Keratinocyte (primary cell): ENCODE results near the gene LEFTY2. TPM values are rescaled to one million over a fixed set of nuclear protein-coding genes. Genes with fewer than 3 reads are reported as not detected.

Experiments used
- DNase-seq: peaks from one replicate; pipeline ENCODE4 v3.0.0-alpha.2; 2011; ENCODE audit warnings: low read depth, missing footprints, low spot score
- FAIRE-seq: peaks from 2 replicates; lab custom pipeline; 2011; peaks lifted over from hg19 to GRCh38; lab: Jason Lieb, UNC
- H2AFZ ChIP-seq: 2 replicates; pipeline ENCODE4 v1.6.0; 2012; ENCODE audit warnings: low read length, control low read depth, inconsistent platforms; ENCODE audit not compliant: control insufficient read depth
- H3K27ac ChIP-seq: 2 replicates; pipeline ENCODE4 v1.5.1; 2011; ENCODE audit warnings: low read length; ENCODE audit not compliant: control insufficient read depth, insufficient read depth
- H3K27me3 ChIP-seq: 3 replicates; pipeline ENCODE4 v1.6.0; 2011; ENCODE audit warnings: low read length; ENCODE audit not compliant: control insufficient read depth, insufficient read depth; ENCODE audit errors: extremely low read depth
- H3K36me3 ChIP-seq, 2 experiments: 2 replicates in 1 of 2; 3 replicates in 1 of 2; pipeline ENCODE4 v1.5.1; 2011; ENCODE audit warnings: low read length in 2 of 2, mild to moderate bottlenecking in 1 of 2; ENCODE audit not compliant: control insufficient read depth in 2 of 2, insufficient read depth in 2 of 2; ENCODE audit errors: extremely low read depth in 1 of 2
- H3K4me1 ChIP-seq: 3 replicates; pipeline ENCODE4 v1.5.1; 2011; ENCODE audit warnings: low read length; ENCODE audit not compliant: control insufficient read depth, insufficient read depth; ENCODE audit errors: extremely low read depth
- H3K4me2 ChIP-seq: 3 replicates; pipeline ENCODE4 v1.6.0; 2011; ENCODE audit warnings: low read depth, low read length; ENCODE audit not compliant: control insufficient read depth, insufficient read depth; ENCODE audit errors: extremely low read depth
- H3K4me3 ChIP-seq, 3 experiments: fragments of 200-600 bp in 1 of 3; sonication (generic) in 1 of 3; 2 replicates in 2 of 3; 3 replicates in 1 of 3; pipeline ENCODE4 v1.5.1; 2011 to 2016; ENCODE audit warnings: low read length in 3 of 3, mild to moderate bottlenecking in 3 of 3, control low read depth in 2 of 3, inconsistent platforms in 1 of 3, low read depth in 1 of 3, mixed read lengths in 1 of 3, mixed run types in 1 of 3, moderate library complexity in 1 of 3; ENCODE audit not compliant: control insufficient read depth in 2 of 3, insufficient read depth in 2 of 3; ENCODE audit errors: extremely low read depth in 1 of 3
- H3K79me2 ChIP-seq: 2 replicates; pipeline ENCODE4 v1.6.0; 2012; ENCODE audit warnings: low read length; ENCODE audit not compliant: control insufficient read depth, insufficient read depth
- H3K9ac ChIP-seq: 3 replicates; pipeline ENCODE4 v1.6.0; 2011; ENCODE audit warnings: low read length; ENCODE audit not compliant: control insufficient read depth, insufficient read depth; ENCODE audit errors: extremely low read depth
- H3K9me1 ChIP-seq: 3 replicates; pipeline ENCODE4 v1.6.0; 2011; ENCODE audit warnings: low read length; ENCODE audit not compliant: control insufficient read depth, insufficient read depth; ENCODE audit errors: extremely low read depth
- H3K9me3 ChIP-seq: 2 replicates; pipeline ENCODE4 v1.5.1; 2012; ENCODE audit warnings: low read depth, low read length; ENCODE audit not compliant: control insufficient read depth
- H4K20me1 ChIP-seq: 3 replicates; pipeline ENCODE4 v1.6.0; 2011; ENCODE audit warnings: low read length; ENCODE audit not compliant: control insufficient read depth, insufficient read depth; ENCODE audit errors: extremely low read depth
- CTCF ChIP-seq, 3 experiments: IDR thresholded peaks in 1 of 3; conservative IDR thresholded peaks in 1 of 3; optimal IDR thresholded peaks in 1 of 3; 2 replicates in 2 of 3; 3 replicates in 1 of 3; pipeline versions ENCODE3 to v1.5.1; 2011; ENCODE audit warnings: low read length in 3 of 3, mild to moderate bottlenecking in 3 of 3, moderate library complexity in 2 of 3, control low read depth in 1 of 3, inconsistent platforms in 1 of 3; ENCODE audit not compliant: insufficient read depth in 2 of 3; ENCODE audit errors: extremely low read depth in 1 of 3
- EZH2 ChIP-seq: IDR thresholded peaks from one replicate; pipeline ENCODE4 v1.6.1; 2012; ENCODE audit warnings: inconsistent platforms, mild to moderate bottlenecking, low read length, moderate library complexity
- dilution Hi-C: fragments of 300-500 bp; cut with MboI; formaldehyde crosslinking; loops from one replicate; pipeline ENCODE4 v1.7.0; 2020; ENCODE audit warnings: low sequenced_read_pairs; ENCODE audit not compliant: extremely low pct_ligation_motif_present
- polyA plus RNA-seq, 5 experiments: library from polyadenylated mRNA; depleted of rRNA in 3 of 5; stranded (reverse) in 3 of 5; stranded (forward) in 1 of 5; unstranded in 1 of 5; fragments of >200 nt; gene quantifications; 1 replicate in 1 of 5; 2 replicates in 3 of 5; 3 replicates in 1 of 5; pipeline versions ENCODE4 v1.2.1 to v1.2.3, GENCODE V29; 2011 to 2012; ENCODE audit warnings: missing spikeins in 2 of 5, low read depth in 1 of 5, low replicate concordance in 1 of 5

LEFTY2 gene
- polyA plus RNA-seq, 1 donor (not counting 4 experiments of a cell fraction or from before 2014, with no cell fraction given): not detected

DNA sequence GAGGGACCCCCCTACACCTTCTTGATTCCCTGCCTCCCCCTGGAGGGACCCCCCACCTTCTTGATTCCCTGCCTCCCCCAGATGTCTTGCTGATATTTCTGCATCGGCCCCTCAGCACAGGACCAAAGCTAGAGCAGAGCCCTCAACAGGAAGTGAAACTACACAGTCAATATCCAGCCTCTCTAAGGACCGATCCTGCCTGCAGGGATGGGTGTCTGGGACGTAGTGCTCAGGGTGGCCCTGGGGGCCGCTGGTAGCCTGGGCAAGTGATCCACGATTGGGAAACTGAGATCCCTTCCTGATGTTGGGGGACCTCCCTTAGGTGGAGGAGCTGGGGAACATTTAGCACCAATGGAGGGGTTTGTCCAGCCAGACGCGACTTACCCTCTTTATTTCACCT is 3.9 kb upstream of the LEFTY2 start:
- H4K20me1 ChIP-seq: no peaks in the 10 kb centered on the region
- H3K27me3 ChIP-seq: peaks cover 16% of the 10 kb centered on the region
- H3K79me2 ChIP-seq: no peaks in the 10 kb centered on the region
- no peak for FAIRE-seq
- H3K9me1 ChIP-seq: no peaks in the 10 kb centered on the region
- DNase-seq: no peak
- dilution Hi-C loops: no loop called here
- H3K9ac ChIP-seq: no peak overlapping the region
- peaks cover 6% of the 10 kb centered on the region for H3K4me1 ChIP-seq
- no peak overlapping the region for H3K4me3 ChIP-seq
- no peak overlapping the region for H3K27ac ChIP-seq
- no peaks in the 10 kb centered on the region for H3K36me3 ChIP-seq
- H3K4me2 ChIP-seq: no peak overlapping the region
- TF ChIP-seq EZH2 (no peak), CTCF (optimal IDR thresholded peaks at IDR 0.05 in 1 of 3, IDR thresholded peaks at IDR 0.05 in 1 of 3, conservative IDR thresholded peaks at IDR 0.05 in 1 of 3; ENCODE audit: extremely low read depth in 1 of 3, insufficient read depth in 2 of 3, low read length in 3 of 3) (no peak)
- H2AFZ ChIP-seq: no peak overlapping the region
- no peaks in the 10 kb centered on the region for H3K9me3 ChIP-seq

DNA sequence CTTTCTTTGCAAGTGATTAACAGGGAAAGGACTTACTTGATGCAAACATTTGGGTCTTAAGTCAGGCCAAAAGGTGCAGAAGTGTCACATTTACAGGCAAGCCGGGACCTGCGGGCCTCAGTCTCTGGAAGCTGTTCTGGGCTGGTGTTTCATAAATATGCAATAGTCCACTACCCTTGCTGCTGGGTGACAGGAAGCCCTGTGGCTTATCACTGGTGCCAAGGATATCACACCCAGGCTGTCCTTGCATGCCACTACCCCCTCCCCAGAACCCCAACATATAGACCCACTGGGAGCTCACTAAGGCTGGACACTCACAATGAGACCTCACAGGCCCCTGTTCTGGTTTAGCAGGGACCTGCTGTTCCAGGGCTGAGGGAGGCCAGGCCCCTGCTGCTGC is 3.4 kb upstream of the LEFTY2 start:
- H3K27ac ChIP-seq: no peak overlapping the region
- H3K79me2 ChIP-seq: no peaks in the 10 kb centered on the region
- H3K4me1 ChIP-seq: peaks cover 6% of the 10 kb centered on the region
- FAIRE-seq (no peak), DNase-seq (no peak)
- H3K4me3 ChIP-seq: no peak overlapping the region
- no peak overlapping the region for H2AFZ ChIP-seq
- H3K27me3 ChIP-seq: peaks cover 16% of the 10 kb centered on the region
- no peaks in the 10 kb centered on the region for H4K20me1 ChIP-seq
- dilution Hi-C loops: no loop called here
- TF ChIP-seq EZH2 (no peak), CTCF (optimal IDR thresholded peaks at IDR 0.05 in 1 of 3, IDR thresholded peaks at IDR 0.05 in 1 of 3, conservative IDR thresholded peaks at IDR 0.05 in 1 of 3; ENCODE audit: extremely low read depth in 1 of 3, insufficient read depth in 2 of 3, low read length in 3 of 3) (no peak)
- H3K9me1 ChIP-seq: no peaks in the 10 kb centered on the region
- H3K9me3 ChIP-seq: no peaks in the 10 kb centered on the region
- no peaks in the 10 kb centered on the region for H3K36me3 ChIP-seq
- no peak overlapping the region for H3K9ac ChIP-seq
- no peak overlapping the region for H3K4me2 ChIP-seq
